NCI-H345 (cell line): ENCODE measurements around the gene PRKCZ.

Experiments
- DNase-seq: peaks from one replicate; lab custom pipeline; 2025; lab: John Stamatoyannopoulos, UW

The PRKCZ gene

GRCh38 chr1:2179283-2180013 is 129.2 kb downstream of the PRKCZ start:
- DNase-seq, result peak; percentile 86

GRCh38 chr1:2180297-2181245 is 130.4 kb downstream of the PRKCZ start:
- DNase-seq, result no peak

GRCh38 chr1:2181271-2181670 is 131.1 kb downstream of the PRKCZ start:
- DNase-seq, result no peak

GRCh38 chr1:2181752-2182151 is 131.5 kb downstream of the PRKCZ start:
- DNase-seq, result no peak

- DNase-seq, result no peak
These were observed 132.2 kb downstream of the PRKCZ start for GRCh38 chr1:2182376-2182775.

GRCh38 chr1:2183937-2184334 is 133.7 kb downstream of the PRKCZ start:
- DNase-seq, result no peak

- DNase-seq, result no peak
These were observed 134.3 kb downstream of the PRKCZ start for GRCh38 chr1:2184531-2184930.

- DNase-seq, result no peak
These were observed 134.7 kb downstream of the PRKCZ start for GRCh38 chr1:2184934-2185333.

GRCh38 chr1:2185880-2186855 is 136.0 kb downstream of the PRKCZ start:
- no peak for DNase-seq

GRCh38 chr1:2186901-2187300 is 136.7 kb downstream of the PRKCZ start:
- no peak for DNase-seq

- no peak for DNase-seq
These were observed 137.4 kb downstream of the PRKCZ start for GRCh38 chr1:2187619-2188018.

GRCh38 chr1:2188336-2188735 is 138.1 kb downstream of the PRKCZ start:
- no peak for DNase-seq

- peak; percentile 94 for DNase-seq
These were observed 139.5 kb downstream of the PRKCZ start for GRCh38 chr1:2189459-2190425.

- DNase-seq, result no peak
These were observed 140.3 kb downstream of the PRKCZ start for GRCh38 chr1:2190491-2190976.

GRCh38 chr1:2192031-2192995 is 142.1 kb downstream of the PRKCZ start:
- DNase-seq, result no peak

GRCh38 chr1:2193514-2194281 is 143.5 kb downstream of the PRKCZ start:
- no peak for DNase-seq

- peak; percentile 73 for DNase-seq
These were observed 144.2 kb downstream of the PRKCZ start, which contains the start of gene FAAP20 for GRCh38 chr1:2194319-2194897. Gene FAAP20, minus strand, starts transcription at chr1:2194772. Its CDS starts 23 bp downstream, at chr1:2194749.
